Smooth muscle cell (in vitro differentiated cells): ENCODE results near the gene IL1RL2. TPM values are rescaled to one million over a fixed set of nuclear protein-coding genes. Genes with fewer than 3 reads are reported as not detected.

ENCODE experiments used
- DNase-seq: peaks from one replicate; lab custom pipeline; 2025; ENCODE audit not compliant: unreplicated experiment; lab: John Stamatoyannopoulos, UW
- H2AFZ ChIP-seq: fragments of 200-600 bp; sonication (generic); 2 replicates; pipeline ENCODE4 v1.6.0; 2016; ENCODE audit warnings: antibody characterized with exemption, low read depth, mild to moderate bottlenecking
- H3F3A ChIP-seq: fragments of 200-600 bp; sonication (generic); 2 replicates; pipeline ENCODE4 v1.6.0; 2017; ENCODE audit warnings: antibody characterized with exemption, low read depth
- H3K27ac ChIP-seq: fragments of 200-600 bp; sonication (generic); 2 replicates; pipeline ENCODE4 v1.5.1; 2016; ENCODE audit warnings: low read depth, mild to moderate bottlenecking
- H3K27me3 ChIP-seq: fragments of 200-600 bp; sonication (generic); 2 replicates; pipeline ENCODE4 v1.6.1; 2016; ENCODE audit warnings: low read depth, mild to moderate bottlenecking
- H3K36me3 ChIP-seq: fragments of 200-600 bp; sonication (generic); 2 replicates; pipeline ENCODE4 v1.5.1; 2016; ENCODE audit warnings: low read depth
- H3K4me1 ChIP-seq: fragments of 200-600 bp; sonication (generic); 2 replicates; pipeline ENCODE4 v1.5.1; 2016; ENCODE audit warnings: low read depth
- H3K4me2 ChIP-seq: fragments of 200-600 bp; sonication (generic); 2 replicates; pipeline ENCODE4 v1.6.0; 2016; ENCODE audit warnings: mild to moderate bottlenecking
- H3K4me3 ChIP-seq: fragments of 200-600 bp; sonication (generic); 2 replicates; pipeline ENCODE4 v1.5.1; 2016; ENCODE audit warnings: mild to moderate bottlenecking
- H3K79me2 ChIP-seq: fragments of 200-600 bp; sonication (generic); 2 replicates; pipeline ENCODE4 v1.6.0; 2016; ENCODE audit warnings: low read depth, mild to moderate bottlenecking
- H3K9ac ChIP-seq: fragments of 200-600 bp; sonication (generic); 2 replicates; pipeline ENCODE4 v1.6.0; 2016; ENCODE audit warnings: low read depth
- H3K9me3 ChIP-seq: fragments of 200-600 bp; sonication (generic); replicated peaks from 2 replicates; pipeline ENCODE4 v1.5.1; 2016; ENCODE audit warnings: low read depth
- H4K20me1 ChIP-seq: fragments of 200-600 bp; sonication (generic); 2 replicates; pipeline ENCODE4 v1.6.0; 2016; ENCODE audit warnings: low read depth
- CTCF ChIP-seq: fragments of 200-600 bp; sonication (generic); IDR thresholded peaks from 2 replicates; pipeline ENCODE4 v1.5.1; 2017; ENCODE audit warnings: borderline replicate concordance, mild to moderate bottlenecking, antibody characterized with exemption; ENCODE audit not compliant: insufficient read depth, poor library complexity, severe bottlenecking
- WGBS: methylation state at CpG from one replicate; pipeline ENCODE4 v1.1.7; 2016; ENCODE audit warnings: low lambda C conversion rate; 5-methylcytosine and 5-hydroxymethylcytosine counted together
- polyA plus RNA-seq: library from polyadenylated mRNA; unstranded; fragments of >200 nt; fragmentation: Nextera tagmentation; extraction: Ambion mirVana; gene quantifications from 2 replicates; pipeline ENCODE4 v1.2.1, GENCODE V29; 2016
- total RNA-seq: library from RNA; depleted of rRNA; stranded (reverse); fragments of >200 nt; gene quantifications from 2 replicates; pipeline ENCODE4 v1.2.3, GENCODE V29; 2014

Gene IL1RL2
- total and polyA plus RNA-seq, 2 experiments from 2014 or later = 0.10 to 0.13 TPM

GRCh38 chr2:102209474-102209873 lies 22.7 kb downstream of the IL1RL2 start:
- DNase-seq = no peak
- 86% methylated on average over 1 of the region's 1 CpG for WGBS

GRCh38 chr2:102217032-102217431 lies 30.2 kb downstream of the IL1RL2 start:
- H3K9me3 ChIP-seq = peaks cover 10% of the 10 kb centered on the region
- no peak overlapping the region for H2AFZ ChIP-seq
- no peaks in the 10 kb centered on the region for H3K79me2 ChIP-seq
- no peaks in the 10 kb centered on the region for H4K20me1 ChIP-seq
- no peak overlapping the region for H3K4me3 ChIP-seq
- DNase-seq = no peak
- no peaks in the 10 kb centered on the region for H3K27me3 ChIP-seq
- TF ChIP-seq CTCF = no peak
- no peak overlapping the region for H3K4me2 ChIP-seq
- H3K9ac ChIP-seq = no peak overlapping the region
- no peaks in the 10 kb centered on the region for H3K4me1 ChIP-seq
- no peak overlapping the region for H3K27ac ChIP-seq
- no peaks in the 10 kb centered on the region for H3F3A ChIP-seq
- H3K36me3 ChIP-seq = peaks cover 12% of the 10 kb centered on the region

More at GRCh38 chr2:102209474-102209873, 22.7 kb downstream of the IL1RL2 start:
- H3K9ac ChIP-seq = no peak overlapping the region
- H3K9me3 ChIP-seq = no peaks in the 10 kb centered on the region
- H3K27ac ChIP-seq = no peak overlapping the region
- no peaks in the 10 kb centered on the region for H3K36me3 ChIP-seq
- no peaks in the 10 kb centered on the region for H3K79me2 ChIP-seq
- no peak for TF ChIP-seq CTCF
- H3K27me3 ChIP-seq = no peaks in the 10 kb centered on the region
- no peak overlapping the region for H3K4me2 ChIP-seq
- H4K20me1 ChIP-seq = no peaks in the 10 kb centered on the region
- no peaks in the 10 kb centered on the region for H3F3A ChIP-seq
- H3K4me3 ChIP-seq = no peak overlapping the region
- H3K4me1 ChIP-seq = no peaks in the 10 kb centered on the region
- H2AFZ ChIP-seq = no peak overlapping the region

GRCh38 chr2:102224824-102225739 lies 38.3 kb downstream of the IL1RL2 start:
- Histone ChIP-seq H3K9me3 (no peaks in the 10 kb centered on the region), H3K36me3 (no peaks in the 10 kb centered on the region), H3F3A (peaks cover 20% of the 10 kb centered on the region), H3K27me3 (no peaks in the 10 kb centered on the region), H3K4me3 (no peak overlapping the region), H3K4me1 (peaks cover 17% of the 10 kb centered on the region), H4K20me1 (no peaks in the 10 kb centered on the region), H3K79me2 (no peaks in the 10 kb centered on the region), H3K27ac (peak overlapping the region; percentile 97), H3K9ac (no peak overlapping the region), H2AFZ (no peak overlapping the region), H3K4me2 (no peak overlapping the region)
- no peak for DNase-seq
- 87% methylated on average over 8 of the region's 8 CpGs for WGBS
- TF ChIP-seq CTCF = no peak

- Histone ChIP-seq H3K9ac (peak overlapping the region; percentile 81), H3K9me3 (no peaks in the 10 kb centered on the region), H4K20me1 (no peaks in the 10 kb centered on the region), H3K36me3 (no peaks in the 10 kb centered on the region), H3K27me3 (no peaks in the 10 kb centered on the region), H3K4me1 (peaks cover 17% of the 10 kb centered on the region), H3K4me2 (peak overlapping the region; percentile 61), H3K79me2 (no peaks in the 10 kb centered on the region), H3K4me3 (no peak overlapping the region), H2AFZ (peak overlapping the region; percentile 88), H3F3A (peaks cover 20% of the 10 kb centered on the region), H3K27ac (peak overlapping the region; percentile 97)
- WGBS = 71% methylated on average over 6 of the region's 6 CpGs
- TF ChIP-seq CTCF = no peak
- DNase-seq = no peak
These were observed 39.3 kb downstream of the IL1RL2 start for GRCh38 chr2:102226171-102226570.
